ENCODE data around the gene SERPINI1.

DNA sequence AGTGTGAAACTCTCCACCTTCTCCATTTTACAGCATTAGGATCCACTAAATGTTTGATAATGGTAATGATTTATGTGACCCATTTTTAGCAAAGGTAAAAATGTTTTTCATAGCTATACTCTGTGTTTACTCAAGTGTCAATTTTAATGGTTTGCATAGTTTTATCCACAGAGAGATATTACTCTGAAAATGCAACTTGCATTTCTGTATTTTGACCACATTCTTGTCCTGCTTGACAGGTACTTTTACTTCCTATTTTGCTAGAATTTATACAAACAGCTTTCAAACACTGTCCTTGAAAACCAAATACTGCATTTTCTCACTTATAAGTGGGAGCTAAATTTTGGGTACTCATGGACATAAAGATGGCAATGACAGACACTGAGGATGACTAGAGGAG is 62.9 kb downstream of the SERPINI1 start:
- TF ChIP-seq POLR2A (IDR thresholded peaks at IDR 0.05), result no peak
- TF ChIP-seq, protein P1, sequence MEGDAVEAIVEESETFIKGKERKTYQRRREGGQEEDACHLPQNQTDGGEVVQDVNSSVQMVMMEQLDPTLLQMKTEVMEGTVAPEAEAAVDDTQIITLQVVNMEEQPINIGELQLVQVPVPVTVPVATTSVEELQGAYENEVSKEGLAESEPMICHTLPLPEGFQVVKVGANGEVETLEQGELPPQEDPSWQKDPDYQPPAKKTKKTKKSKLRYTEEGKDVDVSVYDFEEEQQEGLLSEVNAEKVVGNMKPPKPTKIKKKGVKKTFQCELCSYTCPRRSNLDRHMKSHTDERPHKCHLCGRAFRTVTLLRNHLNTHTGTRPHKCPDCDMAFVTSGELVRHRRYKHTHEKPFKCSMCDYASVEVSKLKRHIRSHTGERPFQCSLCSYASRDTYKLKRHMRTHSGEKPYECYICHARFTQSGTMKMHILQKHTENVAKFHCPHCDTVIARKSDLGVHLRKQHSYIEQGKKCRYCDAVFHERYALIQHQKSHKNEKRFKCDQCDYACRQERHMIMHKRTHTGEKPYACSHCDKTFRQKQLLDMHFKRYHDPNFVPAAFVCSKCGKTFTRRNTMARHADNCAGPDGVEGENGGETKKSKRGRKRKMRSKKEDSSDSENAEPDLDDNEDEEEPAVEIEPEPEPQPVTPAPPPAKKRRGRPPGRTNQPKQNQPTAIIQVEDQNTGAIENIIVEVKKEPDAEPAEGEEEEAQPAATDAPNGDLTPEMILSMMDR (IDR thresholded peaks at IDR 0.05), result no peak

Data from testis (tissue), 2 donors.